ENCODE data around the gene KIF2A.

KIF2A gene

GRCh38 chr5:62376064-62376463, 70.1 kb downstream of the KIF2A start:
- no peaks in the 10 kb centered on the region for H3K9me3 ChIP-seq
- peaks cover 48% of the 10 kb centered on the region for H3K36me3 ChIP-seq
- no peak overlapping the region for H3K4me3 ChIP-seq (ENCODE audit: low read depth, low read length)
- TF ChIP-seq CTCF (IDR thresholded peaks at IDR 0.05; ENCODE audit: low read depth, low read length): no peak
- no peak for DNase-seq
- H3K27me3 ChIP-seq: no peaks in the 10 kb centered on the region
- no peaks in the 10 kb centered on the region for H3K4me1 ChIP-seq

DNA sequence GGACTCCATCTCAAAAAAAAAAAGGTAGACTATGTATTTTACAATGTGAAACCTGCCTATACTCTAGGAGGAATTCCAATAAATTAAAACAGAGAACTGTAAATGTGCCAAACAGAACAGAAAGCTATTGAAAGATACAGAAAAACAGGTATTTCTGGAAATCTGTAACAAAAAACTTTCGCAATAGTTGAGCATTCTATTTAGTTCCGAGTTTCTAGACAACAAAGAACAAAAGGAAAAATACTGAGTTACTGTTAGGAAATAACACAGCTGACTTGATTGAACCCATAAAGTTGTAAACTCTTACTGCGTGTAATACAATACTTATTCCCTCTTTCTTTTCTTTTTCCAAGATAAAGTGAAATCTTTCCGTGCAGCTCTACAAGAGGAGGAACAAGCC, 79.1 kb downstream of the KIF2A start:
- DNase-seq: no peak
- Histone ChIP-seq H3K36me3 (peaks cover 75% of the 10 kb centered on the region), H3K9me3 (no peaks in the 10 kb centered on the region), H3K4me3 (ENCODE audit: low read depth, low read length) (no peak overlapping the region), H3K4me1 (no peaks in the 10 kb centered on the region), H3K27me3 (no peaks in the 10 kb centered on the region)
- TF ChIP-seq CTCF (IDR thresholded peaks at IDR 0.05; ENCODE audit: low read depth, low read length): no peak

- TF ChIP-seq CTCF (IDR thresholded peaks at IDR 0.05; ENCODE audit: low read depth, low read length): no peak
- DNase-seq: no peak
- H3K27me3 ChIP-seq: no peaks in the 10 kb centered on the region
- H3K4me3 ChIP-seq (ENCODE audit: low read depth, low read length): no peak overlapping the region
- no peaks in the 10 kb centered on the region for H3K4me1 ChIP-seq
- H3K9me3 ChIP-seq: no peaks in the 10 kb centered on the region
- peaks cover 76% of the 10 kb centered on the region for H3K36me3 ChIP-seq
Measured at GRCh38 chr5:62385816-62386400, 79.9 kb downstream of the KIF2A start.

GRCh38 chr5:62386824-62387223, 80.8 kb downstream of the KIF2A start:
- TF ChIP-seq CTCF (IDR thresholded peaks at IDR 0.05; ENCODE audit: low read depth, low read length): no peak
- H3K4me1 ChIP-seq: no peaks in the 10 kb centered on the region
- DNase-seq: no peak
- peaks cover 75% of the 10 kb centered on the region for H3K36me3 ChIP-seq
- H3K4me3 ChIP-seq (ENCODE audit: low read depth, low read length): no peak overlapping the region
- no peaks in the 10 kb centered on the region for H3K9me3 ChIP-seq
- no peaks in the 10 kb centered on the region for H3K27me3 ChIP-seq

GRCh38 chr5:62395210-62395950, 89.4 kb downstream of the KIF2A start:
- no peak for TF ChIP-seq CTCF (IDR thresholded peaks at IDR 0.05; ENCODE audit: low read depth, low read length)
- no peak overlapping the region for H3K4me3 ChIP-seq (ENCODE audit: low read depth, low read length)
- no peak for DNase-seq
- H3K4me1 ChIP-seq: no peaks in the 10 kb centered on the region
- no peaks in the 10 kb centered on the region for H3K9me3 ChIP-seq
- H3K27me3 ChIP-seq: no peaks in the 10 kb centered on the region
- H3K36me3 ChIP-seq: peaks cover 77% of the 10 kb centered on the region

All from BE2C (cell line).